GM08714 (cell line): ENCODE measurements around the gene TMEM205.
A peak's percentile ranks its signal among the peaks of the same experiment; 100 is the strongest.
"Not testable (repeated sequence)": the region's sequence is repeated elsewhere in the genome, so short reads cannot be mapped to it uniquely, and the experiment has no call there.

ENCODE experiments used
- H3K4me3 ChIP-seq: fragments of 200-500 bp; sonication (Bioruptor generic); 2 replicates; pipeline ENCODE4 v1.5.1; 2014; ENCODE audit warnings: mild to moderate bottlenecking, low read length, inconsistent platforms
- ZNF274 ChIP-seq: IDR thresholded peaks from 2 replicates; pipeline ENCODE4 v1.6.1; 2012; ENCODE audit warnings: mild to moderate bottlenecking, low read depth, low read length

TMEM205 gene

GRCh38 chr19:11361037-11361770, 15.1 kb upstream of the TMEM205 start:
- no peak for TF ChIP-seq ZNF274
- no peak overlapping the region for H3K4me3 ChIP-seq

- TF ChIP-seq ZNF274, result no peak
- no peak overlapping the region for H3K4me3 ChIP-seq
Observed at GRCh38 chr19:11359421-11359820, 13.4 kb upstream of the TMEM205 start.

GRCh38 chr19:11356676-11357550, 10.8 kb upstream of the TMEM205 start:
- TF ChIP-seq ZNF274, result no peak
- no peak overlapping the region for H3K4me3 ChIP-seq

GRCh38 chr19:11356074-11356397, 10.0 kb upstream of the TMEM205 start:
- TF ChIP-seq ZNF274, result no peak
- no peak overlapping the region; the same call in 1 of the 2 replicates for H3K4me3 ChIP-seq

GRCh38 chr19:11355160-11356073, 9.3 kb upstream of the TMEM205 start, which contains the start of gene PLPPR2:
TSS of gene PLPPR2 (plus strand) at chr19:11355432. CDS start at chr19:11357674, 2,242 bp downstream.
- no peak for TF ChIP-seq ZNF274
- H3K4me3 ChIP-seq, result peak within 1 kb of the TSS; percentile 47; the same call in 1 of the 2 replicates

GRCh38 chr19:11354102-11354501, 8.0 kb upstream of the TMEM205 start:
- not testable (repeated sequence) for H3K4me3 ChIP-seq

GRCh38 chr19:11349171-11349570, 3.1 kb upstream of the TMEM205 start:
- no peak for TF ChIP-seq ZNF274
- no peak overlapping the region for H3K4me3 ChIP-seq

GRCh38 chr19:11347546-11348039, 1.5 kb upstream of the TMEM205 start:
- TF ChIP-seq ZNF274, result no peak
- H3K4me3 ChIP-seq, result no peak overlapping the region

- no peak for TF ChIP-seq ZNF274
- peak overlapping the region; percentile 71 for H3K4me3 ChIP-seq
Observed at GRCh38 chr19:11345122-11345803, 805 bp downstream of the TMEM205 start.

- no peak overlapping the region for H3K4me3 ChIP-seq
- no peak for TF ChIP-seq ZNF274
Observed at GRCh38 chr19:11342429-11342828, 3.6 kb downstream of the TMEM205 start.

GRCh38 chr19:11340099-11340467, 6.0 kb downstream of the TMEM205 start:
- H3K4me3 ChIP-seq, result peak overlapping the region; percentile 63; the same call in 1 of the 2 replicates

- no peak for TF ChIP-seq ZNF274
- H3K4me3 ChIP-seq, result peak within 1 kb of the TSS; percentile 63; the same call in 1 of the 2 replicates
Observed at GRCh38 chr19:11339254-11340098, 6.6 kb downstream of the TMEM205 start, which contains the start of gene RAB3D. TSS of gene RAB3D (minus strand) at chr19:11339657. CDS start at chr19:11337399, 2,258 bp downstream.

- H3K4me3 ChIP-seq, result peak overlapping the region; percentile 63; the same call in 1 of the 2 replicates
- TF ChIP-seq ZNF274, result no peak
Observed at GRCh38 chr19:11338569-11339253, 7.4 kb downstream of the TMEM205 start.
